B cell (primary cell): Measurements from ENCODE around the gene ZDHHC14.

Source experiments
- CTCF ChIP-seq: fragments of 200-600 bp; IDR thresholded peaks from one replicate; pipeline ENCODE4 v1.8.0; 2022; ENCODE audit warnings: antibody characterized with exemption, mild to moderate bottlenecking
- EZH2 ChIP-seq: IDR thresholded peaks from 2 replicates; pipeline ENCODE4 v1.6.1; 2012; ENCODE audit warnings: borderline replicate concordance, low read depth, mild to moderate bottlenecking, moderate library complexity, low read length; ENCODE audit not compliant: insufficient read depth, poor library complexity, severe bottlenecking

GRCh38 chr6:157647261-157647915, 266.4 kb downstream of the ZDHHC14 start:
- TF ChIP-seq EZH2, result no peak
- no peak for TF ChIP-seq CTCF
